Measurements from ENCODE around the gene DAPP1.

- TF ChIP-seq, protein P1, sequence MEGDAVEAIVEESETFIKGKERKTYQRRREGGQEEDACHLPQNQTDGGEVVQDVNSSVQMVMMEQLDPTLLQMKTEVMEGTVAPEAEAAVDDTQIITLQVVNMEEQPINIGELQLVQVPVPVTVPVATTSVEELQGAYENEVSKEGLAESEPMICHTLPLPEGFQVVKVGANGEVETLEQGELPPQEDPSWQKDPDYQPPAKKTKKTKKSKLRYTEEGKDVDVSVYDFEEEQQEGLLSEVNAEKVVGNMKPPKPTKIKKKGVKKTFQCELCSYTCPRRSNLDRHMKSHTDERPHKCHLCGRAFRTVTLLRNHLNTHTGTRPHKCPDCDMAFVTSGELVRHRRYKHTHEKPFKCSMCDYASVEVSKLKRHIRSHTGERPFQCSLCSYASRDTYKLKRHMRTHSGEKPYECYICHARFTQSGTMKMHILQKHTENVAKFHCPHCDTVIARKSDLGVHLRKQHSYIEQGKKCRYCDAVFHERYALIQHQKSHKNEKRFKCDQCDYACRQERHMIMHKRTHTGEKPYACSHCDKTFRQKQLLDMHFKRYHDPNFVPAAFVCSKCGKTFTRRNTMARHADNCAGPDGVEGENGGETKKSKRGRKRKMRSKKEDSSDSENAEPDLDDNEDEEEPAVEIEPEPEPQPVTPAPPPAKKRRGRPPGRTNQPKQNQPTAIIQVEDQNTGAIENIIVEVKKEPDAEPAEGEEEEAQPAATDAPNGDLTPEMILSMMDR (IDR thresholded peaks at IDR 0.05): no peak
- TF ChIP-seq EZH2 (IDR thresholded peaks at IDR 0.05): no peak
These were observed 44.7 kb downstream of the DAPP1 start for GRCh38 chr4:99861120-99861905.

All from neural progenitor cell (in vitro differentiated cells).